Omental fat pad (tissue), 4 donors: Measurements from ENCODE around the gene DAO. TPM values are rescaled to one million over a fixed set of nuclear protein-coding genes. Genes with fewer than 3 reads are reported as not detected.

Source experiments
- ATAC-seq: fragments of 150-250 bp; one replicate; pipeline ENCODE4 v1.9.1; 2016; ENCODE audit warnings: mild to moderate bottlenecking, moderate library complexity; ENCODE audit not compliant: low FRiP score
- DNase-seq: peaks from one replicate; pipeline ENCODE4 v3.0.0-alpha.2; 2019; ENCODE audit warnings: low spot score
- total RNA-seq, 4 donors: library from RNA; depleted of rRNA; stranded (reverse); fragments of >200 nt; gene quantifications; one replicate each; pipeline ENCODE4 v1.1.0, GENCODE V29; 2016
- TF ChIP-seq, protein P1 (sequence below), 3 donors: fragments of 450-650 bp; IDR thresholded peaks; one replicate each; pipeline ENCODE4 v1.5.1; 2016 to 2017; ENCODE audit warnings: antibody characterized with exemption in 3 of 3, mild to moderate bottlenecking in 3 of 3, moderate library complexity in 2 of 3

Gene DAO
- total RNA-seq, 4 donors from 2014 or later: not detected

DNA sequence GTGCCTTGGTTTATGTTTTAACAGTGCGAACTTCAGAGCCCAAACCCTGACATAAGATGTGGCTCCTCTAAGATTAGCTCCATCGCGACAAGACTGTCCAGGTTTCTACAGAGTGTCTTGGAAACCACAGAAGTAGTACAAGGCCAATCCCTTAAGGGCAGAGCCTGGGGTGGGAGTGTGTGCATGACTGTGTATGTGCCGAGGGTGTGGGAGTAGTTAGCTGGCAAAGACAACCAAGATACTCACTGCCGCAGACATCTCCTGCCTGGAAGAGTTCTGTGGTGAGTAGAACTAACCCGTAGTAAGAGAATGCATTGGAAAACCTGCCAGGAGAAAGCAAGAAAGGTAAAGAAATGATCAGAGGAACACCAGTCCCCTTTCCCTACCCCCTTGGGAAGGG, 54.1 kb downstream of the DAO start:
- ATAC-seq (peak; percentile 85), DNase-seq (no peak)
- TF ChIP-seq, protein P1, sequence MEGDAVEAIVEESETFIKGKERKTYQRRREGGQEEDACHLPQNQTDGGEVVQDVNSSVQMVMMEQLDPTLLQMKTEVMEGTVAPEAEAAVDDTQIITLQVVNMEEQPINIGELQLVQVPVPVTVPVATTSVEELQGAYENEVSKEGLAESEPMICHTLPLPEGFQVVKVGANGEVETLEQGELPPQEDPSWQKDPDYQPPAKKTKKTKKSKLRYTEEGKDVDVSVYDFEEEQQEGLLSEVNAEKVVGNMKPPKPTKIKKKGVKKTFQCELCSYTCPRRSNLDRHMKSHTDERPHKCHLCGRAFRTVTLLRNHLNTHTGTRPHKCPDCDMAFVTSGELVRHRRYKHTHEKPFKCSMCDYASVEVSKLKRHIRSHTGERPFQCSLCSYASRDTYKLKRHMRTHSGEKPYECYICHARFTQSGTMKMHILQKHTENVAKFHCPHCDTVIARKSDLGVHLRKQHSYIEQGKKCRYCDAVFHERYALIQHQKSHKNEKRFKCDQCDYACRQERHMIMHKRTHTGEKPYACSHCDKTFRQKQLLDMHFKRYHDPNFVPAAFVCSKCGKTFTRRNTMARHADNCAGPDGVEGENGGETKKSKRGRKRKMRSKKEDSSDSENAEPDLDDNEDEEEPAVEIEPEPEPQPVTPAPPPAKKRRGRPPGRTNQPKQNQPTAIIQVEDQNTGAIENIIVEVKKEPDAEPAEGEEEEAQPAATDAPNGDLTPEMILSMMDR (IDR thresholded peaks at IDR 0.05): no peak

DNA sequence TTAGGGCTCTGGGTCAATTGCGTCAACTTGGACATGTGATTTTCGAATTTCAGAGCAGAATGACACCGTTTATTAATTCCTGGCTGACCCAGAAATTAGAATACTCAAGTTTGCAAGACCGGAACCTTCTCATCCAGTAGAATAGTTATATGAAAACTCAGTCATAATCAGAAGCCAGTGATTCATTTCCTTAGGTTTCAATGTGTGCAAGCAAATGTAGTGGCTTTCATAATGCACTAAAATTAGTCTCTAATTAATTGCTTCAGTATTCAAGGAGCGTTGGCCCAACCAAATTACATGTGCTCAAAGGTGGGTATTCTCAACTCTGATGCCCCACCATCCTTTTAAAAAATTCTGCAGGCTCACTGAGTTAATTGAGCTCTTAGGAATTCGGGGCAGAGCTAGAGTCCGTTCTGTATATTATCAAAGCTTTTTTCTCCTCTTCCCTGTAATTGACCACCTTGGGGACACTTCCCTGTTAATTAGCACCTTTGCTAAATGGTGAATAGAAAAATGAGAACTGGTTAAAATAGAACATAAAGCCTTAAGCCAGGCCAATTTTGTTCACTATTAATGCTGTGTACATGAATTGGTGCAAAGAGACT, 55.4 kb downstream of the DAO start:
- ATAC-seq (no peak), DNase-seq (no peak)
- TF ChIP-seq, protein P1 (IDR thresholded peaks at IDR 0.05): no peak

DNA sequence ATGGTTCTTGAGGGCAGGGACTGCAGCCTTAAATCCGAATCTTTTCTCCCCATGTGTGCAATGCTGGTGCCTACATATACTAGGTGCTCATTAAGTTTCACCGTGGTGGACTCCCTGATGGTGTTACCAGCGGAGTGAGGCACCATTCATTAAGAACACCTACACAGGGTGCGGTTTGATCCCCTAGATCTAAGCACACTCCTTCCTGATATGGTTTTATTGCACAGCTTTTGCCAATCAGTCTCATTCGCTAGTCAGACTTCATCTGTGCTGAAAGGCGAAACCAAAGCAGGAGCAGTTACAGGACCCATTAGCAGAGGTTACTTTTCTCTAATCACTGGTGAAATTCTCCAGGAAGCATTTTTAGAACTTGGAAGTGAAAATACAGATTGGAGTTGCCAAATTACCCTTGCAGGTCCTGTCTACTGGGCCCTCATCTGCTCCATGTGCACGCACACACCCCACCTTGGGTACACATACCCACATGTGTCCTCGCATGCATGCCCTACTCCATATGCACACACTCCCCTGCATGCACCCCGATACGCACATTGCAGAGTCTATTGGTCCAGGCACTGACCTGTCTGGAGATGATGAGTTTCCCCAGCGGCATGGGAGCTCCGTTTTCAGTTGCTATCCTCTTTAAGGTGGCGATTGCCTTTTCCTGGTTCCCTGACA, 58.5 kb downstream of the DAO start:
- no peak for ATAC-seq
- TF ChIP-seq, protein P1 (IDR thresholded peaks at IDR 0.05): no peak
- no peak for DNase-seq

DNA sequence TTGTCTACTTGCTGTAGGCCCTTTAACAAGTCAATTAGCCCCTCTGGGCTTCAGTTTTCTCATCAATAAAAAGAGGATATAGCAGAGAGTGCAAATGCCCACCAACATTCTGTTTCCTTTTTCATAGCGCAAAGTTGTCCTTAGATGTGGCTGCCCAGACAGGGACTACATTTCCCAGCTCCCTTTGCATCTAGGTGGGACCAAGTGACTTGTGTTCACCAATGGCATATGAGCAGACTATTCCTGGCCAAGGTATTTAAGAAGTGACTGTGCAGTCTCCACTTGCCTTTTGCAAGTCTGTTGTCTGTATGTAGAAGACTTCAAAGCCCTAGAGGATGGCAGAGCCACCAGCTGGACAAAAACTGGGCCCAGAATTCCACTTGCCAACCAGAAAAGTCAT, 59.7 kb downstream of the DAO start:
- DNase-seq (no peak), ATAC-seq (no peak)
- TF ChIP-seq, protein P1 (IDR thresholded peaks at IDR 0.05): no peak

DNA sequence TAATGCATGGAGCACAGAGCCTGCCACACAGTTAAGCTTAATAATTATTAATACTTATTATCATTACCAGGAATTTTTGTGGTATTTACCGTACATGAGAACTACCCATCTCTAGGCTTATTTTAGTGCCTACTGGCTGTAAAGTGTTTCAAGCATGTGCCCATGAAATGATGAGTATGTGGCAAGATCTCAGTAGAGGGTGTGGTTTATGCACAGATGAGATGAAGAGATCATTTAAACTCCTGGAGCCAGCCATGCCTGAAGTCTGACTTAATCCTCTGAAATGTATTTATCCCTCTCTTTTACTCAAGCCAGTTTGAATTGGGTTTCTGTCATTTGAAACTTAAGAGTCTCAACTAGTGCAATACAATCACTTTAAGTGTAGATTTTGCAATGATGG, 60.2 kb downstream of the DAO start:
- no peak for DNase-seq
- no peak for ATAC-seq
- TF ChIP-seq, protein P1 (IDR thresholded peaks at IDR 0.05): no peak

DNA sequence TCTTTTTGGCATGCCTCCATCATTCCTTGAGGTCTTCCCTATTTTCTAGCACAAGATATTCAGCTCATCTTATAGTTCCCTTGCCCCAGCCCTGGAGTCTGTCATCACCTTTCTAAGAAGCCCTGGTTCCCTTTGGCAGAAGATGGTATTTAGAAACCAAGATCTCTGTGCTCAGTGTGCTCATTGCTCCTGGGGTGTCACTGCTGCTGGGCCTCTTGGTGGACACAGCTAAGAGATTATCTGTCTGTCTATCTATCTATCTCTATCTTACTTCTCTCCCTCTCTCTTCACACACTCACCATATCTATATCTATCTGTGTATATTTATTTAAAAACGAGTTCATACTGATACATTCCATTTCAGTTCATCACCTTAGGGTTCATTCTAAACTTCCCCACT, 67.2 kb downstream of the DAO start:
- ATAC-seq: no peak
- no peak for DNase-seq
- TF ChIP-seq, protein P1 (IDR thresholded peaks at IDR 0.05): no peak

DNA sequence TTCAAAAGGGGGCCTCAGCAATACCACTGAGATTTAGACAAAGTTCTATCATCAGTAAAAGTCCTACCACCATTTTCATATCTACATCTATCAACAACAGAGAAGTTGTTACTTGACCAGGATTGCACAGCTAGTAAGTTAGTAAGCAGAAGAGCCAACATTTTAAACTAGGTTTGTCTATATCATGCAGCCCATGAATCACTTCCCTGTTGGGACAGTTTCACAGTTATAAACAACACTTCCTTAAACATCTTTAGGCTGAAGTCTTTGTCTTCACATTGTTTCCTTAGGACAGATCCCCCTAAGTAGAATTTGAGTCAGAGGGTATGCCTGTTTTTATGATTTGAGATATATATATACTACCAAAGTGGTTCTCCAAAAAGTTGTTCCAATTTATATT, 68.5 kb downstream of the DAO start:
- DNase-seq: no peak
- TF ChIP-seq, protein P1 (IDR thresholded peaks at IDR 0.05): no peak
- ATAC-seq: no peak
